K562 (cell line): Measurements from ENCODE around the gene FAT2. TPM values are rescaled to one million over a fixed set of nuclear protein-coding genes. Genes with fewer than 3 reads are reported as not detected.

Source experiments
- ATAC-seq: fragments of 200-7000 bp; cut with Tn5 transposase; 3 replicates; pipeline ENCODE4 v1.9.1; 2020; ENCODE audit warnings: moderate library complexity
- BruUV-seq: library from RNA; stranded (reverse); fragments of 400-500 nt; replicated peaks from 2 replicates; lab custom pipeline; 2021; lab: Mats Ljungman, UMichigan
- CTCF ChIA-PET: fragments of 300-600 bp; formaldehyde crosslinking; extraction: SDS; loops from one replicate; lab custom pipeline; 2021; ENCODE audit warnings: low intra/inter-chr PET ratio; lab: Yijun Ruan, JAX
- POLR2A ChIA-PET: fragments of 300-600, 350-650 bp; sonication (Branson Sonifier 250); formaldehyde crosslinking; extraction: SDS; loops from one replicate; lab custom pipeline; 2021; ENCODE audit warnings: antibody characterized with exemption, inconsistent platforms; lab: Yijun Ruan, JAX
- DNase-seq, 4 experiments: peaks; one replicate each; pipeline versions ENCODE4 v3.0.0 to v3.0.0-alpha.2; 2011 to 2018; ENCODE audit warnings: low spot score in 3 of 4, mixed read lengths in 3 of 4; ENCODE audit errors: extremely low read depth in 1 of 4
- FAIRE-seq: peaks from 2 replicates; lab custom pipeline; 2011; peaks lifted over from hg19 to GRCh38; lab: Jason Lieb, UNC
- H2AFZ ChIP-seq: 2 replicates; pipeline ENCODE4 v1.6.0; 2011; ENCODE audit warnings: low read depth, low read length, control low read depth, inconsistent platforms
- H3K27ac ChIP-seq: fragments of 200-600 bp; 3 replicates; pipeline ENCODE4 v1.8.0; 2011; ENCODE audit warnings: low read depth, mild to moderate bottlenecking, control low read depth, inconsistent platforms, low read length, moderate library complexity, mixed read lengths; ENCODE audit errors: extremely low read depth
- H3K27me3 ChIP-seq, 2 experiments: fragments of 300-600 bp in 1 of 2; 2 replicates in 1 of 2; 3 replicates in 1 of 2; pipeline versions ENCODE4 v1.6.0 to v1.8.0; 2011; ENCODE audit warnings: inconsistent platforms in 2 of 2, low read length in 2 of 2, mild to moderate bottlenecking in 1 of 2, mixed read lengths in 1 of 2, moderate library complexity in 1 of 2; ENCODE audit not compliant: control insufficient read depth in 2 of 2, insufficient read depth in 2 of 2
- H3K36me3 ChIP-seq: fragments of 300-600 bp; 3 replicates; pipeline ENCODE4 v1.8.0; 2011; ENCODE audit warnings: mild to moderate bottlenecking, low read length, inconsistent platforms; ENCODE audit not compliant: control insufficient read depth, insufficient read depth
- H3K4me1 ChIP-seq, 2 experiments: fragments of 200-600 bp in 1 of 2; replicated peaks in 1 of 2; 2 replicates in 1 of 2; 3 replicates in 1 of 2; pipeline versions ENCODE4 v1.5.1 to v1.8.0; 2011; ENCODE audit warnings: inconsistent platforms in 2 of 2, low read length in 2 of 2, mild to moderate bottlenecking in 1 of 2, mixed read lengths in 1 of 2, moderate library complexity in 1 of 2; ENCODE audit not compliant: control insufficient read depth in 2 of 2, insufficient read depth in 2 of 2
- H3K4me2 ChIP-seq: 2 replicates; pipeline ENCODE4 v1.6.1; 2011; ENCODE audit warnings: low read length, control low read depth, inconsistent platforms, mixed read lengths; ENCODE audit not compliant: insufficient read depth
- H3K4me3 ChIP-seq: fragments of 200-600 bp; sonication (generic), shearing (Covaris generic); 2 replicates; pipeline ENCODE4 v1.5.1; 2016; ENCODE audit warnings: control low read depth, inconsistent platforms
- H3K79me2 ChIP-seq: fragments of 200-600 bp; 3 replicates; pipeline ENCODE4 v1.8.0; 2011; ENCODE audit warnings: low read length, inconsistent platforms; ENCODE audit not compliant: control insufficient read depth, insufficient read depth
- H3K9ac ChIP-seq, 2 experiments: 2 replicates each; pipeline versions ENCODE4 v1.6.0 to v1.6.1; 2011; ENCODE audit warnings: low read depth in 2 of 2, low read length in 2 of 2, control low read depth in 1 of 2, inconsistent platforms in 1 of 2, mild to moderate bottlenecking in 1 of 2, mixed read lengths in 1 of 2; ENCODE audit not compliant: insufficient read depth in 1 of 2
- H3K9me1 ChIP-seq: one replicate; pipeline ENCODE4 v1.6.0; 2011; ENCODE audit warnings: inconsistent platforms, mild to moderate bottlenecking, low read length, moderate library complexity; ENCODE audit not compliant: control insufficient read depth, insufficient read depth
- H3K9me3 ChIP-seq: replicated peaks from 2 replicates; pipeline ENCODE4 v1.5.1; 2011; ENCODE audit warnings: low read depth, low read length, inconsistent platforms; ENCODE audit not compliant: control insufficient read depth, insufficient read depth
- H4K20me1 ChIP-seq: replicated peaks from 2 replicates; pipeline ENCODE4 v1.6.1; 2011; ENCODE audit warnings: low read length, inconsistent platforms, mixed read lengths; ENCODE audit not compliant: control insufficient read depth, insufficient read depth
- HNRNPH1 ChIP-seq: fragments of 200-400 bp; formaldehyde crosslinking; optimal IDR thresholded peaks from 2 replicates; pipeline ENCODE3; 2017; ENCODE audit warnings: low read depth, mild to moderate bottlenecking, low read length, moderate library complexity
- HNRNPL ChIP-seq: fragments of 200-400 bp; formaldehyde crosslinking; IDR thresholded peaks from 2 replicates; pipeline ENCODE4 v1.6.1; 2017; ENCODE audit warnings: low read depth, mild to moderate bottlenecking, low read length
- KLF10 ChIP-seq: fragments of 250-450 bp; sonication (Bioruptor Pico); IDR thresholded peaks from 2 replicates; pipeline ENCODE4 v1.6.1; 2021; ENCODE audit warnings: matching md5 sums
- MEF2A ChIP-seq: IDR thresholded peaks from 2 replicates; pipeline ENCODE4 v1.6.1; 2011; ENCODE audit warnings: low read depth, mild to moderate bottlenecking, low read length, moderate library complexity; ENCODE audit not compliant: control insufficient read depth
- NCOA4 ChIP-seq: fragments of 450-650 bp; IDR thresholded peaks from 2 replicates; pipeline ENCODE4 v1.6.1; 2018; ENCODE audit warnings: mild to moderate bottlenecking; ENCODE audit not compliant: partially characterized antibody
- POLR3G ChIP-seq: IDR thresholded peaks from 2 replicates; pipeline ENCODE4 v1.6.1; 2011; ENCODE audit not compliant: insufficient read length, insufficient replicate concordance; ENCODE audit errors: extremely low read depth
- TRIM24 ChIP-seq, 2 experiments: fragments of 450-650 bp; IDR thresholded peaks; 2 replicates each; pipeline ENCODE4 v1.6.1; 2016
- U2AF2 ChIP-seq: fragments of 200-400 bp; formaldehyde crosslinking; optimal IDR thresholded peaks from 2 replicates; pipeline ENCODE3; 2017; ENCODE audit warnings: low read depth, mild to moderate bottlenecking, low read length
- ZFP30 ChIP-seq: fragments of 250-450 bp; sonication (Bioruptor Pico); IDR thresholded peaks from 2 replicates; pipeline ENCODE4 v1.8.0; 2022; ENCODE audit warnings: moderate library complexity, mild to moderate bottlenecking, inconsistent platforms, borderline replicate concordance
- ZNF408 ChIP-seq: fragments of 250-450 bp; sonication (Bioruptor Pico); IDR thresholded peaks from 2 replicates; pipeline ENCODE4 v1.4.0; 2020; ENCODE audit warnings: low read depth, mild to moderate bottlenecking, moderate library complexity
- ZNF589 ChIP-seq: fragments of 200-800 bp; sonication (Bioruptor generic); IDR thresholded peaks from 2 replicates; pipeline ENCODE4 v1.6.1; 2016; ENCODE audit warnings: low read depth, missing genetic modification characterization, missing compliant biosample characterization
- WGBS: fragments of 100-300 bp; shearing (Covaris generic); methylation state at CpG from one replicate; pipeline ENCODE4 v1.1.6; 2016; ENCODE audit warnings: low coverage, mixed read lengths; ENCODE audit not compliant: insufficient coverage; ENCODE audit errors: missing lambda C conversion rate; 5-methylcytosine and 5-hydroxymethylcytosine counted together
- in situ Hi-C: fragments of 300-500 bp; cut with MboI; formaldehyde crosslinking; loops from 4 replicates; pipeline ENCODE4 v1.15.0; 2018; ENCODE audit warnings: inconsistent platforms, mixed read lengths
- intact Hi-C: fragments of 100-400 bp; cut with micrococcal nuclease; formaldehyde crosslinking; loops from 2 replicates; pipeline ENCODE4 v1.14.2; 2022
- polyA plus RNA-seq, 8 experiments: library from polyadenylated mRNA; depleted of rRNA in 4 of 8; stranded (reverse) in 5 of 8; unstranded in 3 of 8; fragments of >200 nt; fragmentation: Nextera tagmentation in 2 of 8; fragmentation: Illumina TruSeq in 1 of 8; extraction: Ambion mirVana in 2 of 8; extraction: Trizol in 1 of 8; gene quantifications; 2 replicates each; pipeline versions ENCODE4 v1.2.1 to v1.2.3, GENCODE V29; 2011 to 2014; ENCODE audit warnings: inconsistent platforms in 1 of 8, missing spikeins in 1 of 8
- total RNA-seq, 7 experiments: library from RNA; depleted of rRNA in 6 of 7; stranded (reverse); fragments of >200 nt in 6 of 7; fragmentation: Illumina TruSeq in 2 of 7; extraction: Trizol in 2 of 7; gene quantifications; 2 replicates each; pipeline versions ENCODE4 v1.2.1 to v1.2.3, GENCODE V29; 2011 to 2021; ENCODE audit warnings: low replicate concordance in 1 of 7
- TF ChIP-seq, protein P1 (sequence below): fragments of 450-650 bp; IDR thresholded peaks from 2 replicates; pipeline ENCODE4 v1.6.1; 2017; ENCODE audit warnings: antibody characterized with exemption
- TF ChIP-seq, protein P2 (sequence below): fragments of 250-450 bp; sonication (Bioruptor Pico); IDR thresholded peaks from 2 replicates; pipeline ENCODE4 v1.9.0; 2021; ENCODE audit warnings: mild to moderate bottlenecking
- TF ChIP-seq, protein P3 (sequence below), 2 experiments: fragments of 450-650 bp in 1 of 2; sonication (generic) in 1 of 2; formaldehyde crosslinking in 1 of 2; IDR thresholded peaks in 1 of 2; conservative IDR thresholded peaks in 1 of 2; 2 replicates each; pipeline versions ENCODE4 v1.6.1 to v1.8.1; 2016 to 2023; ENCODE audit warnings: mild to moderate bottlenecking in 2 of 2, moderate library complexity in 2 of 2, inconsistent platforms in 1 of 2, missing genetic modification reagents in 1 of 2
- TF ChIP-seq, protein P4 (sequence below): fragments of 250-450 bp; sonication (Bioruptor Pico); IDR thresholded peaks from 2 replicates; pipeline ENCODE4 v1.5.0; 2020; ENCODE audit warnings: mild to moderate bottlenecking, borderline replicate concordance

Gene FAT2
- total and polyA plus RNA-seq, 9 of the 15 experiments (the other 6 are each of a cell fraction or from before 2014, with no cell fraction given): not detected

DNA sequence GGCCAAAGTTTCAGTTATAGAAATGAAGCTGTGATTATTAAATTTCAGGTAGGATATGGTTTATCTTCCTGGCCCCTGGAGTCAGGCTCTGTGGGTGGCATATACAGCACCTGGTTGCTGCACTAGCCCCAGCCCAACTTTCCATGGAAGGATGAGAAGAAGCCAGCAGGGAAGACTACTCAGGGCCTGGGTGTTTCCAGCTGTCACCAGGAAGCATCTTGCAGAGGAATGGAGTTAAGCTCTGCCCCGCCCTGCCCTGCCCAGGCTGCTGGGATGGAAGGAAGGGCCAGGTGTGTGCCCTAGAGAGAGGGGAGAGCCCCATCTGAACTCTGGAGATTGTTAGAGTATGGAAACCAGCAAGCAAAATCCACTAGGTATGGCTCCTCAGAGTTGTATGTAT lies 42.8 kb upstream of the FAT2 start (continued):
- TF ChIP-seq, protein P1, sequence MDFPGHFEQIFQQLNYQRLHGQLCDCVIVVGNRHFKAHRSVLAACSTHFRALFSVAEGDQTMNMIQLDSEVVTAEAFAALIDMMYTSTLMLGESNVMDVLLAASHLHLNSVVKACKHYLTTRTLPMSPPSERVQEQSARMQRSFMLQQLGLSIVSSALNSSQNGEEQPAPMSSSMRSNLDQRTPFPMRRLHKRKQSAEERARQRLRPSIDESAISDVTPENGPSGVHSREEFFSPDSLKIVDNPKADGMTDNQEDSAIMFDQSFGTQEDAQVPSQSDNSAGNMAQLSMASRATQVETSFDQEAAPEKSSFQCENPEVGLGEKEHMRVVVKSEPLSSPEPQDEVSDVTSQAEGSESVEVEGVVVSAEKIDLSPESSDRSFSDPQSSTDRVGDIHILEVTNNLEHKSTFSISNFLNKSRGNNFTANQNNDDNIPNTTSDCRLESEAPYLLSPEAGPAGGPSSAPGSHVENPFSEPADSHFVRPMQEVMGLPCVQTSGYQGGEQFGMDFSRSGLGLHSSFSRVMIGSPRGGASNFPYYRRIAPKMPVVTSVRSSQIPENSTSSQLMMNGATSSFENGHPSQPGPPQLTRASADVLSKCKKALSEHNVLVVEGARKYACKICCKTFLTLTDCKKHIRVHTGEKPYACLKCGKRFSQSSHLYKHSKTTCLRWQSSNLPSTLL: no peak
- no peak for TF ChIP-seq POLR3G
- TF ChIP-seq HNRNPH1: no peak
- TF ChIP-seq, protein P2, sequence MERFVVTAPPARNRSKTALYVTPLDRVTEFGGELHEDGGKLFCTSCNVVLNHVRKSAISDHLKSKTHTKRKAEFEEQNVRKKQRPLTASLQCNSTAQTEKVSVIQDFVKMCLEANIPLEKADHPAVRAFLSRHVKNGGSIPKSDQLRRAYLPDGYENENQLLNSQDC (CRISPR knock-in tag): no peak
- TF ChIP-seq U2AF2: no peak
- no peak for TF ChIP-seq ZNF589 (CRISPR knock-in tag)
- no peak for TF ChIP-seq ZFP30 (CRISPR knock-in tag)
- no peak for TF ChIP-seq KLF10 (CRISPR knock-in tag)
- TF ChIP-seq MEF2A: no peak
- TF ChIP-seq, all 486 proteins: peak for 0

DNA sequence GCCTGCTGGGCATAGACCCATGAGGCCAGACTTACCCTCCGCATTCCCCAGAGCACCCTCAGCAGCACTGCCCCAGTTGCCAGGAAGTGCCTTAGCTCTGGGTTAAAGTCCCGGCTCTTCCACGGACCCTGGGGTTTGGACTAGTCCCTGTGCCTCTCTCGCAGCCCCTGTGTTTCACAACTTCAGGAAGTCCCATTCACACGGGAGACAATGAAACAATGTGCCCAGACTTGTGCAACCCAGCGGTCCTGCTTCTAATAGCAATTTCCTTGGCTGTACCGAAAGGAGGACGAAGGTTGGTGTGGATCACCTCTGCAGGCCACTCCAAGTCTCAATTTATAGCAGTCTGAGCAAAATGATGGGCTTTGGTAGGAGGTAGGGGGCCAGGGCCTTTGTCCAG lies 41.8 kb upstream of the FAT2 start:
- H3K9ac ChIP-seq: no peak overlapping the region
- H3K36me3 ChIP-seq: no peaks in the 10 kb centered on the region
- intact Hi-C loops (no loop called here), in situ Hi-C loops (no loop called here)
- peaks cover 33 to 49% of the 10 kb centered on the region in 2 experiments; a peak in 4 of 5 replicates for H3K27me3 ChIP-seq
- H3K4me2 ChIP-seq: no peak overlapping the region
- H2AFZ ChIP-seq: no peak overlapping the region
- peaks cover 2% of the 10 kb centered on the region for H3K9me1 ChIP-seq
- ChIA-PET POLR2A (interaction anchor here (0.7 kb wide), 1 partner anchor 29 kb away, joined by 3 read pairs; no protein-coding TSS in a partner anchor), CTCF (no interaction called here)
- no peak; the same call in 2 of the 3 replicates for ATAC-seq
- H3K27ac ChIP-seq: no peak overlapping the region
- no peaks in the 10 kb centered on the region for H3K9me3 ChIP-seq
- H3K4me1 ChIP-seq: no peaks in the 10 kb centered on the region
- H3K79me2 ChIP-seq: no peaks in the 10 kb centered on the region
- no TSS peak for BruUV-seq
- H3K4me3 ChIP-seq: no peak overlapping the region
- no peak for FAIRE-seq
- no peaks in the 10 kb centered on the region; the same call in none of the 2 replicates for H4K20me1 ChIP-seq
- under 1% methylated on average over 8 of the region's 8 CpGs for WGBS
- no peak for DNase-seq
- TF ChIP-seq, protein P3, sequence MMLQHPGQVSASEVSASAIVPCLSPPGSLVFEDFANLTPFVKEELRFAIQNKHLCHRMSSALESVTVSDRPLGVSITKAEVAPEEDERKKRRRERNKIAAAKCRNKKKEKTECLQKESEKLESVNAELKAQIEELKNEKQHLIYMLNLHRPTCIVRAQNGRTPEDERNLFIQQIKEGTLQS (IDR thresholded peaks at IDR 0.05): no peak
- TF ChIP-seq, protein P3 (CRISPR knock-in tag; conservative IDR thresholded peaks at IDR 0.05): no peak
- TF ChIP-seq HNRNPL: no peak
- TF ChIP-seq, protein P4, sequence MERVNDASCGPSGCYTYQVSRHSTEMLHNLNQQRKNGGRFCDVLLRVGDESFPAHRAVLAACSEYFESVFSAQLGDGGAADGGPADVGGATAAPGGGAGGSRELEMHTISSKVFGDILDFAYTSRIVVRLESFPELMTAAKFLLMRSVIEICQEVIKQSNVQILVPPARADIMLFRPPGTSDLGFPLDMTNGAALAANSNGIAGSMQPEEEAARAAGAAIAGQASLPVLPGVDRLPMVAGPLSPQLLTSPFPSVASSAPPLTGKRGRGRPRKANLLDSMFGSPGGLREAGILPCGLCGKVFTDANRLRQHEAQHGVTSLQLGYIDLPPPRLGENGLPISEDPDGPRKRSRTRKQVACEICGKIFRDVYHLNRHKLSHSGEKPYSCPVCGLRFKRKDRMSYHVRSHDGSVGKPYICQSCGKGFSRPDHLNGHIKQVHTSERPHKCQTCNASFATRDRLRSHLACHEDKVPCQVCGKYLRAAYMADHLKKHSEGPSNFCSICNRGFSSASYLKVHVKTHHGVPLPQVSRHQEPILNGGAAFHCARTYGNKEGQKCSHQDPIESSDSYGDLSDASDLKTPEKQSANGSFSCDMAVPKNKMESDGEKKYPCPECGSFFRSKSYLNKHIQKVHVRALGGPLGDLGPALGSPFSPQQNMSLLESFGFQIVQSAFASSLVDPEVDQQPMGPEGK (CRISPR knock-in tag): no peak
- no peak for TF ChIP-seq ZNF408 (CRISPR knock-in tag)
- TF ChIP-seq TRIM24 (IDR thresholded peaks at IDR 0.05): no peak
- TF ChIP-seq NCOA4: no peak
